SK-N-SH (cell line): Measurements from ENCODE around the gene MLLT6.

ENCODE experiments used
- CTCF ChIP-seq: fragments of 200-600 bp; sonication (generic); IDR thresholded peaks from 2 replicates; pipeline ENCODE4 v1.6.1; 2017; ENCODE audit warnings: antibody characterized with exemption, mild to moderate bottlenecking, moderate library complexity
- EP300 ChIP-seq, 2 experiments: IDR thresholded peaks; 2 replicates each; pipeline versions ENCODE4 v1.4.0 to v1.6.1; 2012; ENCODE audit warnings: borderline replicate concordance in 1 of 2, low read depth in 1 of 2, low read length in 1 of 2
- EZH2phosphoT487 ChIP-seq: fragments of 200-600 bp; sonication (generic); IDR thresholded peaks from 2 replicates; pipeline ENCODE4 v1.6.1; 2017; ENCODE audit warnings: low read depth, mixed run types, mild to moderate bottlenecking, antibody characterized with exemption, moderate library complexity, borderline replicate concordance
- FOXJ3 ChIP-seq: sonication (generic); formaldehyde crosslinking; IDR thresholded peaks from 2 replicates; pipeline ENCODE4 v1.5.1; 2020; ENCODE audit warnings: mild to moderate bottlenecking, missing genetic modification reagents
- JUND ChIP-seq: IDR thresholded peaks from 2 replicates; pipeline ENCODE4 v1.4.0; 2012
- MXI1 ChIP-seq: IDR thresholded peaks from 2 replicates; pipeline ENCODE4 v1.6.1; 2012; ENCODE audit warnings: mild to moderate bottlenecking, low read depth, low read length, improper control_type of control experiment
- RXRA ChIP-seq: IDR thresholded peaks from 2 replicates; pipeline ENCODE4 v1.4.0; 2012; ENCODE audit warnings: low read depth, mild to moderate bottlenecking, borderline replicate concordance
- TAF1 ChIP-seq: IDR thresholded peaks from 2 replicates; pipeline ENCODE4 v1.6.1; 2012; ENCODE audit warnings: low read depth, mild to moderate bottlenecking, low read length, moderate library complexity, borderline replicate concordance
- TCF12 ChIP-seq: IDR thresholded peaks from 2 replicates; pipeline ENCODE4 v1.4.0; 2012
- TF ChIP-seq, protein P1 (sequence below): fragments of 150-350 bp; IDR thresholded peaks from 2 replicates; pipeline ENCODE4 v1.6.1; 2017; ENCODE audit warnings: antibody characterized with exemption, low read length, low read depth, borderline replicate concordance

GRCh38 chr17:38658741-38659345, 46.2 kb upstream of the MLLT6 start:
- TF ChIP-seq, protein P1, sequence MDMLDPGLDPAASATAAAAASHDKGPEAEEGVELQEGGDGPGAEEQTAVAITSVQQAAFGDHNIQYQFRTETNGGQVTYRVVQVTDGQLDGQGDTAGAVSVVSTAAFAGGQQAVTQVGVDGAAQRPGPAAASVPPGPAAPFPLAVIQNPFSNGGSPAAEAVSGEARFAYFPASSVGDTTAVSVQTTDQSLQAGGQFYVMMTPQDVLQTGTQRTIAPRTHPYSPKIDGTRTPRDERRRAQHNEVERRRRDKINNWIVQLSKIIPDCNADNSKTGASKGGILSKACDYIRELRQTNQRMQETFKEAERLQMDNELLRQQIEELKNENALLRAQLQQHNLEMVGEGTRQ = no peak
- no peak for TF ChIP-seq CTCF
- no peak for TF ChIP-seq RXRA
- TF ChIP-seq EZH2phosphoT487 = no peak
- no peak for TF ChIP-seq JUND
- TF ChIP-seq MXI1 = no peak
- TF ChIP-seq FOXJ3 (CRISPR knock-in tag) = no peak
- TF ChIP-seq EP300 (IDR thresholded peaks at IDR 0.05; ENCODE audit: borderline replicate concordance in 1 of 2, low read depth in 1 of 2, low read length in 1 of 2) = no peak
- TF ChIP-seq TAF1 = no peak
- TF ChIP-seq TCF12 = no peak
